ENCODE data around the gene MRM1.

- TF ChIP-seq CTCF (IDR thresholded peaks at IDR 0.05) (no peak), EP300 (IDR thresholded peaks at IDR 0.05; ENCODE audit: low read depth) (no peak), POLR2A (IDR thresholded peaks at IDR 0.05) (no peak)
Observed at GRCh38 chr17:36655726-36656125, 54.3 kb downstream of the MRM1 start.

Measured in transverse colon (tissue), 3 donors.